HEK293T (cell line): Measurements from ENCODE around the gene CDHR5.
"Not testable (repeated sequence)": the region's sequence is repeated elsewhere in the genome, so short reads cannot be mapped to it uniquely, and the experiment has no call there.

Experiments used
- CTCF ChIA-PET: fragments of 350-600 bp; formaldehyde crosslinking; extraction: SDS; loops from one replicate; lab custom pipeline; 2021; ENCODE audit warnings: antibody characterized with exemption, inconsistent platforms; lab: Yijun Ruan, JAX
- POLR2A ChIA-PET: fragments of 350-600 bp; formaldehyde crosslinking; extraction: SDS; loops from one replicate; lab custom pipeline; 2020; ENCODE audit warnings: antibody characterized with exemption, inconsistent platforms; lab: Yijun Ruan, JAX
- DNase-seq: peaks from one replicate; pipeline ENCODE4 v3.0.0; 2012; ENCODE audit warnings: mixed read lengths; ENCODE audit errors: extremely low spot score
- ARNT ChIP-seq: fragments of 450-650 bp; IDR thresholded peaks from 2 replicates; pipeline ENCODE4 v1.6.1; 2017; ENCODE audit warnings: mild to moderate bottlenecking
- BHLHE40 ChIP-seq: fragments of 450-650 bp; IDR thresholded peaks from 2 replicates; pipeline ENCODE4 v1.6.1; 2016; ENCODE audit warnings: mild to moderate bottlenecking, moderate library complexity, borderline replicate concordance
- CTBP1 ChIP-seq: fragments of 450-650 bp; IDR thresholded peaks from 2 replicates; pipeline ENCODE4 v1.6.1; 2016; ENCODE audit warnings: borderline replicate concordance
- ELF4 ChIP-seq: fragments of 450-650 bp; IDR thresholded peaks from 2 replicates; pipeline ENCODE4 v1.6.1; 2017; ENCODE audit warnings: antibody characterized with exemption
- FOXA1 ChIP-seq: fragments of 450-650 bp; IDR thresholded peaks from 2 replicates; pipeline ENCODE4 v1.6.1; 2016; ENCODE audit warnings: mild to moderate bottlenecking
- FOXK2 ChIP-seq: fragments of 450-650 bp; IDR thresholded peaks from 2 replicates; pipeline ENCODE4 v1.6.1; 2016; ENCODE audit warnings: mild to moderate bottlenecking
- FOXM1 ChIP-seq: fragments of 450-650 bp; IDR thresholded peaks from 2 replicates; pipeline ENCODE4 v1.6.1; 2017; ENCODE audit warnings: mild to moderate bottlenecking, borderline replicate concordance
- HDGF ChIP-seq: fragments of 450-650 bp; IDR thresholded peaks from 2 replicates; pipeline ENCODE4 v1.6.1; 2017; ENCODE audit warnings: antibody characterized with exemption, borderline replicate concordance
- L3MBTL2 ChIP-seq: fragments of 450-650 bp; conservative IDR thresholded peaks from 2 replicates; pipeline ENCODE4 v1.6.1; 2016; ENCODE audit warnings: mild to moderate bottlenecking
- LEF1 ChIP-seq: fragments of 450-650 bp; IDR thresholded peaks from 2 replicates; pipeline ENCODE4 v1.6.1; 2017; ENCODE audit warnings: mild to moderate bottlenecking, borderline replicate concordance
- NFRKB ChIP-seq: fragments of 450-650 bp; IDR thresholded peaks from 2 replicates; pipeline ENCODE4 v1.6.1; 2016; ENCODE audit warnings: mild to moderate bottlenecking, moderate library complexity
- SP1 ChIP-seq: fragments of 450-650 bp; IDR thresholded peaks from 2 replicates; pipeline ENCODE4 v1.6.1; 2017
- SUZ12 ChIP-seq: fragments of 450-650 bp; IDR thresholded peaks from 2 replicates; pipeline ENCODE4 v1.6.1; 2016; ENCODE audit warnings: mild to moderate bottlenecking
- TARDBP ChIP-seq: fragments of 450-650 bp; IDR thresholded peaks from 2 replicates; pipeline ENCODE4 v1.6.1; 2016
- ZNF384 ChIP-seq: fragments of 450-650 bp; IDR thresholded peaks from 2 replicates; pipeline ENCODE4 v1.6.1; 2016
- TF ChIP-seq, protein P1 (sequence below): fragments of 450-650 bp; IDR thresholded peaks from 2 replicates; pipeline ENCODE4 v1.6.1; 2016

Gene CDHR5

DNA sequence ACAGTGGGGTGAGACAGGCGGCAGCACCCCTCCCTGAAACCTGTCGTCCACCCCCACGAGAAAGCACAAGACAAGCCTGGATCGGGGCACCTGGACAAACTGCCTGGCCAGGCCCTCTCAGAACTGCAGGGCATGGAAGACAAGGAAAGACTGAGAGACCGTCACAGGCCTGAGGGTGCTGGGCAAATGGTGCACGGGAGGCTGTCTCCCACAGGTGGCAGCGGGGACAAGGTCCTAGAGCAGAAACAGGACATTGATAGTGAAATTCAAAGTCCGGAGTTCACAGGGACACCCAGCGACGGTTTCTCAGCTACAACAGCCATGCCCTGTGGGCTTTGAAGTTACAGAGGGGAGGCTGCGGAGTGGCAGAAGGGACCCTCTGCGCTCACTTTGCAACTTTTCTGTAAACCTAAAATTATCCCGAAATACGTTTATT is 33.0 kb upstream of the CDHR5 start:
- ChIA-PET POLR2A (no interaction called here), CTCF (interaction anchor here (0.6 kb wide), 1 partner anchor 11 kb away, joined by 3 read pairs; no protein-coding TSS in a partner anchor)
- no peak for DNase-seq
- TF ChIP-seq SUZ12 (no peak), HDGF (no peak)
- TF ChIP-seq, protein P1, sequence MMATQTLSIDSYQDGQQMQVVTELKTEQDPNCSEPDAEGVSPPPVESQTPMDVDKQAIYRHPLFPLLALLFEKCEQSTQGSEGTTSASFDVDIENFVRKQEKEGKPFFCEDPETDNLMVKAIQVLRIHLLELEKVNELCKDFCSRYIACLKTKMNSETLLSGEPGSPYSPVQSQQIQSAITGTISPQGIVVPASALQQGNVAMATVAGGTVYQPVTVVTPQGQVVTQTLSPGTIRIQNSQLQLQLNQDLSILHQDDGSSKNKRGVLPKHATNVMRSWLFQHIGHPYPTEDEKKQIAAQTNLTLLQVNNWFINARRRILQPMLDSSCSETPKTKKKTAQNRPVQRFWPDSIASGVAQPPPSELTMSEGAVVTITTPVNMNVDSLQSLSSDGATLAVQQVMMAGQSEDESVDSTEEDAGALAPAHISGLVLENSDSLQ, result no peak

DNA sequence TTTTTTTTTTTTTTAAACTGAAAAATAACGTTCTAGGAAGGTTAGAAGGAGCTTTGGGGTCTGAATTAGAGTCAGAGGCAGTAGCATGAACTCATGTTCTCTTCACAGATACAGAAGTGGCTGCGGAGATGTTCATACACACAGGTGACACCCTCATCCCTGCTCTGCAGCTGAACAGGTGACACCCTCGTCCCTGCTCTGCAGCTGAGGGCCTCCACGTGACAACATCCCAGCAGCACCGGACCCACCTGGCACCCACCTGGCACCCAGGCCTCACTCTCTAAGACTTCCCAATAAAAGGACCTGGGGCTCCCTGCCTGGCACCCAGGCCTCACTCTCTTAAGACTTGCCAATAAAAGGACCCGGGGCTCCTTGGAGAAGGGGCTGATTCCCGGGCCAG is 32.1 kb upstream of the CDHR5 start:
- DNase-seq, result peak; percentile 3
- TF ChIP-seq HDGF, result no peak
- TF ChIP-seq BHLHE40, result no peak
- TF ChIP-seq L3MBTL2, result no peak
- no peak for TF ChIP-seq FOXM1
- no peak for TF ChIP-seq ELF4
- no peak for TF ChIP-seq ARNT
- no peak for TF ChIP-seq SP1
- TF ChIP-seq FOXA1, result no peak
- no peak for TF ChIP-seq TARDBP
- TF ChIP-seq NFRKB, result no peak
- TF ChIP-seq SUZ12, result no peak
- no peak for TF ChIP-seq FOXK2
- CTCF ChIA-PET, result interaction anchor here (0.6 kb wide), 1 partner anchor 12 kb away, joined by 3 read pairs; no protein-coding TSS in a partner anchor
- POLR2A ChIA-PET, result no interaction called here

DNA sequence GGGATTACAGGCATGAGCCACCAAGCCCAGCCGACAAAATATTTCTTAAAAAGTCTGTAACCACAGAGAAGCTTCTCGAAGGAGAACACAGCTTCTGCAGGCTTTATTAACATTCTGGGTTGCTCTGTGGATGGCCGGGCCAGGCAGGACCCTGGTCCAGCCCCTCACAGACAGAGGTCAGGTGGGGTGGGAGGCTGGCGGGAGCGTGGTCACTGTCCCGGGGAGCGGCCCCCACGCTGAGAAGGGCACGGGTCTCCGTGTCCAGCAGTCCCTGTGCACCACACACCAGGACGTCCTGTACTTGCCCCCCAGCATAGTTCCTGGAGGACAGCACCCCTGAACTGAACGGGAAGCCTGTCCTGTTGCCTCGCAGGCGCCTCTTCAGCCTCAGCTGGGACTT is 31.7 kb upstream of the CDHR5 start:
- peak; percentile 3 for DNase-seq
- TF ChIP-seq LEF1, result no peak
- TF ChIP-seq HDGF, result no peak
- TF ChIP-seq ARNT, result no peak
- no peak for TF ChIP-seq SP1
- no peak for TF ChIP-seq NFRKB
- TF ChIP-seq BHLHE40, result no peak
- ChIA-PET CTCF (no interaction called here), POLR2A (no interaction called here)

DNA sequence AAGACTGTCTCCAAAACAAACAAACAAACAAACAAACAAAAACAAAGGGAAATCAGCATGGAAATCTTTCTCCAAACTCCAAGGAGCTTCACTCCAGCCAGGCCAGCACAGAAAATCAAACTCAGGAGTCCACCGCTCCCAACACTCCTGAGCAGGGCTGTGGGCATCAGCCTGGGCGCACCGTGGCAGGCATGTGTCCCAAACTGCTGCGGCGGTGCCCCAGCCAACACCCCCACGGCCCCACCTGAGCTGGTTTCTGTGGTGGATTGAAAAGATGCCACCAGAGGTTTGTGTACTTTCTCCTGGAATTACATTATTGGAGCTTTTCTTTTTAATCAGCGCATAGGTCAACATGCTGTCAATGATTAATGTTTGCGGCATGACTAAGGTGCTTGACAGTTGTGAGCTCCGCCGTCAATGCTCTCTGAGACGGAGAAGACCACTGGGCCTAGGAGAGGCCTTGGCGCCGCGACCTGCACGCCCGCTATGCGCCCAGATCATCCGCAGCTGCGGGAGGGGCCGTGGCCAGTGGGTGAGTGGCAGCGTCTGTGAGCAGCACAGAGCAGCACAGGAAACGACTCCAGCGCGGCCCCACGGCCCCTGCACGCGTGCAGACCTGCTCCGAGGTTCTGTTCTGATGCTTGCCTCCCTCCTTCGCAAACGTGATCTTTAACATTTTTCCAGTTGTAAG is 30.4 kb upstream of the CDHR5 start:
- CTCF ChIA-PET, result interaction anchor here (1.7 kb wide), 1 partner anchor 68 kb away, joined by 7 read pairs; no protein-coding TSS in a partner anchor
- POLR2A ChIA-PET, result no interaction called here
- TF ChIP-seq LEF1, result no peak
- no peak for DNase-seq

DNA sequence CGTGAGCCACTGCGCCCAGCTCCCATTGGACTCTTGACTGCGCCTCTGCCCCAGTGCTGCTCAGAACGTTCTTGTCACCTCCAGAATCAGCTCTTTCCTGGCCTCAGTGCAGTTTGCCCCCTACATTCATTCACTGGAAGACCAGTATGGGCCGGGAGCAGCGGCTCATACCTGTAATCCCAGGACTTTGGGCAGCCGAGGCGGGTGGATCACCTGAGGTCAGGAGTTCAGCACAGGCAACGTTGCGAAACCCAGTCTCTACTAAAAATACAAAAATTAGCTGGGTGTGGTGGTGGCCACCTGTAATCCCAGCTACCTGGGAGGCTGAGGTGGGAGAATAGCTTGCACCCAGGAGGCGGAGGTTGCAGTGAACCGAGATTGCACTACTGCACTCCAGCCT is 29.7 kb upstream of the CDHR5 start:
- CTCF ChIA-PET, result interaction anchor here (1.7 kb wide), 1 partner anchor 69 kb away, joined by 7 read pairs; no protein-coding TSS in a partner anchor
- DNase-seq, POLR2A ChIA-PET: not testable (repeated sequence)

DNA sequence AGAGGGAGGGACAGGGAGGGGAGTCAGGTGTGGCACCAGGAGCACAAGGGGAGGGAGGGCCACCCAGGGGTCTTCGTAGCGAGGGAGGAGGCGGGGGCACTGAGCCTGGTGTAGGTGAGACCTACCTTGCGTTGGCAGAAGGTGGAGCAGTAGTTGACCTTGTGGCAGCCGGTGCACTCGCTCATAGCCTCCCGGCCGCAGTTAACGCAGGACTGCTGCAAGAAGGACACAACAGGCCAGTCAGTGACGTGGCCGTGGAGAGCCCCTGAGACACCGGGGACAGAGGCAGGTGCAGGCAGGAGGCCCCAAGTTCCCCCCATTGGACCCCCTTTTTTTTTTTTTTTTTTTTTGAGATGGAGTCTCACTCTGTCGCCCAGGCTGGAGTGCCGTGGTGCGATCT is 29.1 kb upstream of the CDHR5 start:
- ChIA-PET CTCF (no interaction called here), POLR2A (no interaction called here)
- no peak for DNase-seq
- no peak for TF ChIP-seq TARDBP
- TF ChIP-seq NFRKB, result no peak
- TF ChIP-seq, protein P1, result no peak
- no peak for TF ChIP-seq L3MBTL2
- TF ChIP-seq SP1, result no peak
- no peak for TF ChIP-seq ELF4
- TF ChIP-seq SUZ12, result no peak
- TF ChIP-seq BHLHE40, result no peak
- no peak for TF ChIP-seq CTBP1
- no peak for TF ChIP-seq ZNF384

DNA sequence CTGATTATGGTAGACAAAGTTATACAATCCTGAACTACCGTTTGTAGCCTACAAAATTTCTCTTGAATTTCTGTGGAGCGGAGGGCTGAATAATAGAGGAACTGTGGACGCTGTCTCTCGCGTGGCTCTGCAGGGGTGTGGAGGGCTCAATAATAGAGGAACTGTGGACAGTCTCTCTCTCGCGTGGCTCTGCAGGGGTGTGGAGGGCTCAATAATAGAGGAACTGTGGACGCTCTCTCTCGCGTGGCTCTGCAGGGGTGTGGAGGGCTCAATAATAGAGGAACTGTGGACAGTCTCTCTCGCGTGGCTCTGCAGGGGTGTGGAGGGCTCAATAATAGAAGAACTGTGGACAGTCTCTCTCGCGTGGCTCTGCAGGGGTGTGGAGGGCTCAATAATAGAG is 28.4 kb upstream of the CDHR5 start:
- POLR2A ChIA-PET, CTCF ChIA-PET, DNase-seq: not testable (repeated sequence)

DNA sequence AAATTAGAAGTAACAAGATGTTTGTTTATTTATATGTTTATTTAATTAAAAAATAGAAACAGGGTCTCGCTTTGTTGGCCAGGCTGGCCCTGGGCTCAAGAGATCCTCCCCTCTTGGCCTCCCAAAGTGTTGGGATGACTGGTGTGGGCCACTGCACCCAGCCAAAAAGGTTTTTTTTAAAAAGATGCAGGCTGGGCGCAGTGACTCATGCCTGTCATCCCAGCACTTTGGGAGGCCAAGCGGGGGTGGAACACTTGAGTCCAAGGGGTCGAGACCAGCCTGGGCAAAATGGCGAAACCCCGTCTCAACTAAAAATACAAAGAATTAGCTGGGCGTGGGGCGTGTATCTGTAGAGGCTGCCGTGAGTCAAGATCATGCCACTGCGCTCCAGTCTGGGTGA is 25.7 kb upstream of the CDHR5 start:
- DNase-seq, result no peak
- TF ChIP-seq ZNF384, result no peak

DNA sequence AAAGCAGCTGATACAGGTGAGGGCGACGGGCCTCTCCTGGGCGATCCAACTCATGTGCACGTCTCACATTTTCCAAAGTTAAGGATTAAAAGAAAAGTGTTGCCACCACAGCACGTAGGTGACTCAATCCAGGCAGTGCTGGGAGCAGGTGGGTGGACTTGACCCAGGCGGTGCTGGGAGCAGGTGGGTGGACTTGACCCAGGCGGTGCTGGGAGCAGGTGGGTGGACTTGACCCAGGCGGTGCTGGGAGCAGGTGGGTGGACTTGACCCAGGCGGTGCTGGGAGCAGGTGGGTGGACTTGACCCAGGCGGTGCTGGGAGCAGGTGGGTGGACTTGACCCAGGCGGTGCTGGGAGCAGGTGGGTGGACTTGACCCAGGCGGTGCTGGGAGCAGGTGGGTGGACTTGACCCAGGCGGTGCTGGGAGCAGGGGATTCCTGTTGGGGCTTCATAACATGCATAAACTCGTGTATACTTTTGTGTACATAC is 23.0 kb upstream of the CDHR5 start:
- POLR2A ChIA-PET, DNase-seq, CTCF ChIA-PET: not testable (repeated sequence)

More for the DNA sequence above, 25.7 kb upstream of the CDHR5 start:
- CTCF ChIA-PET, result no interaction called here
- POLR2A ChIA-PET, result no interaction called here
